Activated CD8-positive, alpha-beta memory T cell treated with anti-CD3 and anti-CD28 coated beads, Interleukin-2, amount 10 ng/mL, durations not matched to agents 7 days and 5 days (primary cell): ENCODE results near the gene IER5L. TPM values are rescaled to one million over a fixed set of nuclear protein-coding genes. Genes with fewer than 3 reads are reported as not detected.
"Not testable (repeated sequence)": the region's sequence is repeated elsewhere in the genome, so short reads cannot be mapped to it uniquely, and the experiment has no call there.

Experiments
- ATAC-seq: fragments of 150-1000 bp; cut with Tn5 transposase; one replicate; pipeline ENCODE4 v1.10.0; 2021; ENCODE audit warnings: moderate library complexity
- CTCF ChIA-PET: fragments of 350-600 bp; sonication (Branson Sonifier 250); formaldehyde crosslinking; loops from one replicate; lab custom pipeline; 2021; ENCODE audit warnings: antibody characterized with exemption; lab: Charles Lee
- DNase-seq: peaks from one replicate; pipeline ENCODE4 v3.0.0-alpha.2; 2020
- H3K27ac Mint-ChIP-seq: one replicate; pipeline ENCODE4 v1.8.0; 2021; ENCODE audit warnings: mild to moderate bottlenecking, mixed read lengths
- H3K27me3 Mint-ChIP-seq: one replicate; pipeline ENCODE4 v1.8.0; 2021; ENCODE audit warnings: mixed read lengths
- H3K36me3 Mint-ChIP-seq: one replicate; pipeline ENCODE4 v1.8.0; 2021; ENCODE audit warnings: mild to moderate bottlenecking, mixed read lengths
- H3K4me1 Mint-ChIP-seq: one replicate; pipeline ENCODE4 v1.8.0; 2021; ENCODE audit warnings: mixed read lengths
- H3K4me3 Mint-ChIP-seq: one replicate; pipeline ENCODE4 v1.8.0; 2021; ENCODE audit warnings: mild to moderate bottlenecking, moderate library complexity, mixed read lengths
- H3K9me3 Mint-ChIP-seq: one replicate; pipeline ENCODE4 v1.8.0; 2022; ENCODE audit warnings: low read depth, mixed read lengths
- total RNA-seq, 2 experiments: library from RNA; stranded (reverse); gene quantifications; one replicate each; pipeline ENCODE4 v1.2.3, GENCODE V29; 2021

The IER5L gene
- total RNA-seq, 2 experiments from 2014 or later, result 4.9 to 6.1 TPM

DNA sequence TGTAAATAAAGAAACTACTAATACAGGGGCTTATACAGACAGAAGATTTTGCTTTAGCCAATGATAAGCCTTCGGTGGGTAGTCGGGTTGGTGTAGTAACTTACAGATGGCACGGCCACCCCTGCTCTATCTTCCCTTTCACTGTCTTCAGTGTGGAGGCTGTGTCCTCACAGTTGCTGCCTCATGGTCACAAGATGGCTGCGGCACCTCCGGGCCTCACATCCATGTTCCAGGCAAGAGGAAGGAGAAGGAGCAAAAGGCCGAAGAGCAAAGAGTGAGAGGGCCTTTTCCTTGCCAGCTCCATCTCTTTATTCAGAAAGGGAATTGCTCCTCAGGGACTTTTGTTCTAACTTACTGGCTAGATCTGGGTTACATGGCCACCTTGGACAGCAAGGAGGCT, 22.2 kb upstream of the IER5L start:
- no peak overlapping the region for H3K4me3 Mint-ChIP-seq
- CTCF ChIA-PET, result no interaction called here
- no peak overlapping the region for H3K27ac Mint-ChIP-seq
- peaks cover 8% of the 10 kb centered on the region for H3K27me3 Mint-ChIP-seq
- DNase-seq (no peak), ATAC-seq (no peak)
- peaks cover 4% of the 10 kb centered on the region for H3K4me1 Mint-ChIP-seq
- no peaks in the 10 kb centered on the region for H3K9me3 Mint-ChIP-seq
- H3K36me3 Mint-ChIP-seq, result no peaks in the 10 kb centered on the region

- no peaks in the 10 kb centered on the region for H3K9me3 Mint-ChIP-seq
- peaks cover 18% of the 10 kb centered on the region for H3K27me3 Mint-ChIP-seq
- DNase-seq (no peak), ATAC-seq (no peak)
- no peak overlapping the region for H3K4me3 Mint-ChIP-seq
- H3K36me3 Mint-ChIP-seq, result no peaks in the 10 kb centered on the region
- CTCF ChIA-PET, result interaction anchor here (1.0 to 1.1 kb wide), 2 partner anchors 23 to 426 kb away, joined by 3 read pairs; no protein-coding TSS in a partner anchor
- no peak overlapping the region for H3K27ac Mint-ChIP-seq
- H3K4me1 Mint-ChIP-seq, result peaks cover 4% of the 10 kb centered on the region
Measured at GRCh38 chr9:129199044-129199435, 21.0 kb upstream of the IER5L start.

GRCh38 chr9:129198319-129199043, 20.4 kb upstream of the IER5L start:
- peaks cover 4% of the 10 kb centered on the region for H3K4me1 Mint-ChIP-seq
- no peak overlapping the region for H3K4me3 Mint-ChIP-seq
- no peak overlapping the region for H3K27ac Mint-ChIP-seq
- H3K27me3 Mint-ChIP-seq, result peaks cover 20% of the 10 kb centered on the region
- ATAC-seq (no peak), DNase-seq (no peak)
- no peaks in the 10 kb centered on the region for H3K36me3 Mint-ChIP-seq
- no peaks in the 10 kb centered on the region for H3K9me3 Mint-ChIP-seq
- CTCF ChIA-PET, result interaction anchor here (1.0 to 1.1 kb wide), 2 partner anchors 23 to 426 kb away, joined by 3 read pairs; no protein-coding TSS in a partner anchor

GRCh38 chr9:129197978-129198318, 19.9 kb upstream of the IER5L start:
- DNase-seq (no peak), ATAC-seq (no peak)
- no peaks in the 10 kb centered on the region for H3K36me3 Mint-ChIP-seq
- H3K27me3 Mint-ChIP-seq, result peaks cover 24% of the 10 kb centered on the region
- no peak overlapping the region for H3K4me3 Mint-ChIP-seq
- no peaks in the 10 kb centered on the region for H3K9me3 Mint-ChIP-seq
- H3K4me1 Mint-ChIP-seq, result peaks cover 4% of the 10 kb centered on the region
- CTCF ChIA-PET, result no interaction called here
- no peak overlapping the region for H3K27ac Mint-ChIP-seq

DNA sequence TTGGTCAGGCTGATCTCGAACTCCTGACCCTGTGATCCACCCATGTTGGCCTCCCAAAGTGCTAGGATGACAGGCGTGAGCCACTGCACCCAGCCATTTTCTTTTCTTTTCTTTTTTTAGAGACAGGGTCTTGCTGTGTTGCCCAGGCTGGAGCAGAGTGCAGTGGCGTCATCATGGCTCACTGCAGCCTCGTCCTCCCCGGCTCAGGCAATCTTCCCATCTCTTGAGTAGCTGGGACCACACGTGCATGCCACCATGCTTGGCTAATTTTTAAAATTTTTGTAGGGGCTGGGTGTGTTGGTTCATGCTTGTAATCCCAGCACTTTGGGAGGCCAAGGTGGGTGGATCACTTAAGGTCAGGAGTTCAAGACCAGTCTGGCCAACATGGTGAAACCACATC, 19.0 kb upstream of the IER5L start:
- H3K9me3 Mint-ChIP-seq, H3K27ac Mint-ChIP-seq, ATAC-seq, DNase-seq, H3K36me3 Mint-ChIP-seq, CTCF ChIA-PET, H3K4me3 Mint-ChIP-seq, H3K4me1 Mint-ChIP-seq: not testable (repeated sequence)
- H3K27me3 Mint-ChIP-seq, result peaks cover 28% of the 10 kb centered on the region

GRCh38 chr9:129195606-129196005, 17.5 kb upstream of the IER5L start:
- H3K36me3 Mint-ChIP-seq, result peaks cover 2% of the 10 kb centered on the region
- peaks cover 28% of the 10 kb centered on the region for H3K27me3 Mint-ChIP-seq
- no peaks in the 10 kb centered on the region for H3K4me1 Mint-ChIP-seq
- peaks cover 2% of the 10 kb centered on the region for H3K9me3 Mint-ChIP-seq
- H3K27ac Mint-ChIP-seq, result no peak overlapping the region
- CTCF ChIA-PET, result no interaction called here
- DNase-seq (no peak), ATAC-seq (no peak)
- no peak overlapping the region for H3K4me3 Mint-ChIP-seq

- no peak overlapping the region for H3K27ac Mint-ChIP-seq
- H3K4me1 Mint-ChIP-seq, result no peaks in the 10 kb centered on the region
- ATAC-seq (no peak), DNase-seq (no peak)
- peaks cover 28% of the 10 kb centered on the region for H3K27me3 Mint-ChIP-seq
- CTCF ChIA-PET, result no interaction called here
- H3K9me3 Mint-ChIP-seq, result peaks cover 2% of the 10 kb centered on the region
- H3K4me3 Mint-ChIP-seq, result no peak overlapping the region
- peaks cover 2% of the 10 kb centered on the region for H3K36me3 Mint-ChIP-seq
Measured at GRCh38 chr9:129194221-129194620, 16.2 kb upstream of the IER5L start.

DNA sequence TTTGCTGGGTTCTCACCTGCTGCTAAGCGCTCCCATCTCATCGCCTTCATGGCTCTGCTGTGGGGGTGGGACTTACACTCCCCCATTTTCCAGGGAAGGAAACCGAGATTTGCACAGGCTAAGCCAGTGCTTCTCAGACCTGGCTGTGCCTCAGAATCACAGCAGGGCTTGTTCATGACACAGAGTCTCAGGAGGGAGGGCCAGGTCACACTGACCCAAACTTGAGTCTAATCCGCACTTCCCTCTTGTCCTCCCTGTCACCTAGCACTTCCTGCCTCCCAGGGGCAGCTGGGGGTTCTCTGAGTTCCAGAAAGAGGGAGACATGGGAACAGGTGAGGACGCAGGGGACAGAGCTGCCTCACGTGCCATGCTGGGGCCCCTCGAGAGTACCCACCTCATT, 15.6 kb upstream of the IER5L start:
- ATAC-seq (no peak), DNase-seq (no peak)
- Mint-ChIP-seq H3K4me3 (no peak overlapping the region), H3K4me1 (no peaks in the 10 kb centered on the region), H3K9me3 (peaks cover 2% of the 10 kb centered on the region), H3K27ac (no peak overlapping the region), H3K27me3 (peaks cover 28% of the 10 kb centered on the region), H3K36me3 (peaks cover 2% of the 10 kb centered on the region)
- CTCF ChIA-PET, result interaction anchor here (1.6 kb wide), 1 partner anchor 9 kb away, joined by 4 read pairs; no protein-coding TSS in a partner anchor

DNA sequence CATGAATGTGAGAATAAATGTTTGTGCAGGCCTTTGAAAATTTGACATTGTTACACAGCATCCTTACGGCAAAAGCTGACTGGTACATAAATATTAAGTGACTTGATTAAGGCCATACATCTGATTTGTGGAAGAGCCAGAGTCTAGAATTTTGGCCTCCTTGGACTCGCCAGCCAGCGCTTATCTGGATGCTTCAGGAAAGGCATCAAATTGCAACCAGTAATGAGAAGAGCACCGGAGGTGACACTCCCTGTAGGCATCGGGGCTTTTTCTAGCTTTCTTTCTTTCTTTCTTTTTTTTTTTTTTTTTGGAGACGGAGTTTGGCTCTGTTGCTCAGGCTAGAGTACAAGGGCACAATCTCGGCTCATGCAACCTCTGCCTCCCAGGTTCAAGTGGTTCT, 13.2 kb upstream of the IER5L start:
- H3K36me3 Mint-ChIP-seq, result peaks cover 2% of the 10 kb centered on the region
- no peak overlapping the region for H3K27ac Mint-ChIP-seq
- CTCF ChIA-PET, result interaction anchor here (0.9 to 1.8 kb wide), 3 partner anchors 13 to 49 kb away, joined by 3 to 5 read pairs (median 3); partner anchors contain the start of gene IER5L

DNA sequence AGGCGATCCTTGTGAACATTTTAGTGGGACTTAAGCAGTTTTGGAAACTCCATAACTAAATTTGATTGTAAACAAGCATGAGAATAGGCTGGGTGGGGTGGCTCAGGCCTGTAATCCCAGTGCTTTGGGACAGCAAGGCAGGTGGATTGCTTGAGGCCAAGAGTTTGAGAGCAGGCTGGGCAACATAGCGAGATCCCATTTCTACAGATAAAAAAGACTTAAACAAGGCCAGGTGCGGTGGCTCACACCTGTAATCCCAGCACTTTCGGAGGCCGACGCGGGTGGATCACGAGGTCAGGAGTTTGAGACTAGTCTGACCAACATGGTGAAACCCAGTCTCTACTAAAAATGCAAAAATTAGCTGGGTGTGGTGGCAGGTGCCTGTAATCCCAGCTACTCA, 11.9 kb upstream of the IER5L start:
- DNase-seq, H3K36me3 Mint-ChIP-seq, H3K4me3 Mint-ChIP-seq, H3K27ac Mint-ChIP-seq, ATAC-seq, H3K9me3 Mint-ChIP-seq: not testable (repeated sequence)
- peaks cover 13% of the 10 kb centered on the region for H3K4me1 Mint-ChIP-seq
- H3K27me3 Mint-ChIP-seq, result peaks cover 16% of the 10 kb centered on the region
- CTCF ChIA-PET, result interaction anchor here (1.0 to 1.8 kb wide), 3 partner anchors 12 to 58 kb away, joined by 3 to 5 read pairs (median 3); partner anchors contain the start of gene IER5L

More for the DNA sequence above, 13.2 kb upstream of the IER5L start:
- Mint-ChIP-seq H3K4me3 (no peak overlapping the region), H3K4me1 (peaks cover 1% of the 10 kb centered on the region), H3K9me3 (peaks cover 3% of the 10 kb centered on the region), H3K27me3 (peaks cover 22% of the 10 kb centered on the region)
- DNase-seq (no peak), ATAC-seq (no peak)

GRCh38 chr9:129187042-129187441, 9.0 kb upstream of the IER5L start:
- DNase-seq, result no peak
- H3K27me3 Mint-ChIP-seq, result no peaks in the 10 kb centered on the region
- H3K4me3 Mint-ChIP-seq, result no peak overlapping the region
- H3K36me3 Mint-ChIP-seq, result no peaks in the 10 kb centered on the region
- H3K9me3 Mint-ChIP-seq, result peaks cover 1% of the 10 kb centered on the region
- peaks cover 19% of the 10 kb centered on the region for H3K4me1 Mint-ChIP-seq
- CTCF ChIA-PET, result interaction anchor here (1.1 to 1.2 kb wide), 2 partner anchors 9 to 56 kb away, joined by 4 to 5 read pairs; partner anchors contain the start of gene IER5L
- no peak for ATAC-seq
- no peak overlapping the region for H3K27ac Mint-ChIP-seq

GRCh38 chr9:129185991-129186390, 7.9 kb upstream of the IER5L start:
- Mint-ChIP-seq H3K36me3 (no peaks in the 10 kb centered on the region), H3K27ac (peak overlapping the region; percentile 50), H3K4me1 (peaks cover 19% of the 10 kb centered on the region), H3K9me3 (peaks cover 1% of the 10 kb centered on the region), H3K27me3 (peaks cover 4% of the 10 kb centered on the region), H3K4me3 (no peak overlapping the region)
- ATAC-seq, result peak; percentile 81
- CTCF ChIA-PET, result interaction anchor here (0.9 kb wide), 1 partner anchor 12 kb away, joined by 3 read pairs; no protein-coding TSS in a partner anchor
- peak; percentile 66 for DNase-seq

- Mint-ChIP-seq H3K9me3 (peaks cover 1% of the 10 kb centered on the region), H3K4me1 (peaks cover 19% of the 10 kb centered on the region), H3K4me3 (no peak overlapping the region), H3K36me3 (no peaks in the 10 kb centered on the region), H3K27ac (no peak overlapping the region), H3K27me3 (peaks cover 4% of the 10 kb centered on the region)
- CTCF ChIA-PET, result interaction anchor here (0.9 kb wide), 1 partner anchor 11 kb away, joined by 3 read pairs; no protein-coding TSS in a partner anchor
- DNase-seq (no peak), ATAC-seq (no peak)
Measured at GRCh38 chr9:129185402-129185801, 7.3 kb upstream of the IER5L start.
